RWPE2 (cell line): ENCODE measurements around the gene FAM98B.

Source experiments
- ATAC-seq: fragments of 200-7000 bp; cut with Tn5 transposase; 3 replicates; pipeline ENCODE4 v1.9.1; 2021; ENCODE audit warnings: low read depth
- DNase-seq: peaks from one replicate; pipeline ENCODE4 v3.0.0-alpha.2; 2020; ENCODE audit warnings: low spot score
- H3K27ac ChIP-seq: fragments of 450-650 bp; 2 replicates; pipeline ENCODE4 v1.5.1; 2017; ENCODE audit warnings: mild to moderate bottlenecking; ENCODE audit not compliant: poor library complexity, severe bottlenecking
- H3K27me3 ChIP-seq: fragments of 250-450 bp; sonication (Bioruptor Pico); 2 replicates; pipeline ENCODE4 v1.5.1; 2021; ENCODE audit warnings: mild to moderate bottlenecking, moderate library complexity; ENCODE audit not compliant: insufficient read depth, poor library complexity, severe bottlenecking
- H3K36me3 ChIP-seq: fragments of 250-450 bp; sonication (Bioruptor Pico); 2 replicates; pipeline ENCODE4 v1.5.1; 2020; ENCODE audit warnings: low read depth, mild to moderate bottlenecking, moderate library complexity
- H3K4me1 ChIP-seq: fragments of 250-450 bp; sonication (Bioruptor Pico); 2 replicates; pipeline ENCODE4 v1.5.1; 2021; ENCODE audit warnings: mild to moderate bottlenecking, moderate library complexity; ENCODE audit not compliant: insufficient read depth, poor library complexity, severe bottlenecking
- H3K4me3 ChIP-seq: fragments of 250-450 bp; sonication (Bioruptor Pico); 2 replicates; pipeline ENCODE4 v1.5.1; 2021; ENCODE audit warnings: mild to moderate bottlenecking, moderate library complexity; ENCODE audit not compliant: severe bottlenecking
- H3K9me3 ChIP-seq: fragments of 250-450 bp; sonication (Bioruptor Pico); 2 replicates; pipeline ENCODE4 v1.5.1; 2021; ENCODE audit warnings: mild to moderate bottlenecking, moderate library complexity; ENCODE audit not compliant: severe bottlenecking
- TF ChIP-seq, protein P1 (sequence below): fragments of 450-650 bp; IDR thresholded peaks from one replicate; pipeline ENCODE4 v1.5.1; 2017; ENCODE audit warnings: mild to moderate bottlenecking, moderate library complexity; ENCODE audit not compliant: poor library complexity, severe bottlenecking

Gene FAM98B

DNA sequence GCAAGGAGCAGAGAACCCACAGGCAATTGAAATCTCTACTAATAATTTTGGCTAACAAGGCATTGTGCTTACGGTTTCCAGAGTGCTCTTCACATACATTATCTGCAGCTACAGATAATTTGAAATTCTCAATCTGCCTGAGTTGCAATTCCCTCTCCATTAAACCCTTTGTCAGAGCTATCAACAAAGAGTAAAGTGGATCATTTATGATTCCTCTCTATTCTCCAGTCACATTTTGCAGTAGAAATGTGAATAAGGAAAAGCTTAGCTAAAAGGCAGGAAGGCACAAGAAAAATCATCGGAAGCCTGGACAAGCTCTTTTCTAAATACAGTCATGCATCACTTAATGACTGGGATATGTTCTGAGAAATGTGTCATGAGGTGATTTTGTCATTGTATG is 49.6 kb downstream of the FAM98B start:
- no peak for ATAC-seq
- no peaks in the 10 kb centered on the region for H3K27me3 ChIP-seq
- H3K4me3 ChIP-seq = no peak overlapping the region
- H3K4me1 ChIP-seq = no peaks in the 10 kb centered on the region
- no peaks in the 10 kb centered on the region for H3K9me3 ChIP-seq
- TF ChIP-seq, protein P1, sequence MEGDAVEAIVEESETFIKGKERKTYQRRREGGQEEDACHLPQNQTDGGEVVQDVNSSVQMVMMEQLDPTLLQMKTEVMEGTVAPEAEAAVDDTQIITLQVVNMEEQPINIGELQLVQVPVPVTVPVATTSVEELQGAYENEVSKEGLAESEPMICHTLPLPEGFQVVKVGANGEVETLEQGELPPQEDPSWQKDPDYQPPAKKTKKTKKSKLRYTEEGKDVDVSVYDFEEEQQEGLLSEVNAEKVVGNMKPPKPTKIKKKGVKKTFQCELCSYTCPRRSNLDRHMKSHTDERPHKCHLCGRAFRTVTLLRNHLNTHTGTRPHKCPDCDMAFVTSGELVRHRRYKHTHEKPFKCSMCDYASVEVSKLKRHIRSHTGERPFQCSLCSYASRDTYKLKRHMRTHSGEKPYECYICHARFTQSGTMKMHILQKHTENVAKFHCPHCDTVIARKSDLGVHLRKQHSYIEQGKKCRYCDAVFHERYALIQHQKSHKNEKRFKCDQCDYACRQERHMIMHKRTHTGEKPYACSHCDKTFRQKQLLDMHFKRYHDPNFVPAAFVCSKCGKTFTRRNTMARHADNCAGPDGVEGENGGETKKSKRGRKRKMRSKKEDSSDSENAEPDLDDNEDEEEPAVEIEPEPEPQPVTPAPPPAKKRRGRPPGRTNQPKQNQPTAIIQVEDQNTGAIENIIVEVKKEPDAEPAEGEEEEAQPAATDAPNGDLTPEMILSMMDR = no peak
- no peaks in the 10 kb centered on the region for H3K36me3 ChIP-seq
- no peak overlapping the region for H3K27ac ChIP-seq
- DNase-seq = no peak

DNA sequence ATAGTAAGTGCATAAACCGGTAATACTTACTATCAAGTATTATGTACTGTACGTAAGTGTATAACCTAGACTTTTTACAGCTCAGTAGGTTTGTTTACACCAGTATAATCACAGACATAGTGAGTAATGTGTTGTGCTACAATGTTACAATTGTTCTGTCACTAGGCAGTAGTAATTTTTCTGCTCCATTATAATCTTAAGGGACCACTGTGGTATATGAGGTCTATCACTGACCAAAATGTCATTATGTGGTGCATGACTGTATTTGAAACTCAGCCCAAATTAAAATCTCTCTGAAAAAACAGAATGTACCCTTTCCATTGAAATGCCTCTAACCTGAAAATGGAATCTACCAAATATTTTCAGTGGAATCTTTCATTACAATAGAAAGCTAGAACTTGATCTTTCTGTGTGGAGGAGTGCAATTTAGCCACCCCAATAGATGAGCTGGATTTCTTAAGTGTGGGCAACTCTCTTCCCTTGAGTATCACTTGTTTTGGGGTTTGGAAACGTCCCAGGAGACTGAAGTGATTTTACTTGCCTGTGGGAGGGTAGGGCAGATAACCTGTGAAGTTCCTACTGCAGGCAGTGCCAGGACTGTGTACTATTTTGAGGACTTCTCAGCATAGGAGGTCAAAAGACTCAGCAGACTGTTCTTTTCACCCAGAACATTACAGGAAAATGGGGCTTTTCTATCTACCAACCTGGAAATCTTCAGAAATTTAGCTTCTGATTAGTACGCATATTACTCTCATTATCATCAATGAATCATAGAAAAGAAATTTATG is 50.9 kb downstream of the FAM98B start:
- Histone ChIP-seq H3K9me3 (no peaks in the 10 kb centered on the region), H3K27ac (no peak overlapping the region), H3K27me3 (no peaks in the 10 kb centered on the region), H3K36me3 (no peaks in the 10 kb centered on the region), H3K4me3 (no peak overlapping the region), H3K4me1 (no peaks in the 10 kb centered on the region)
- ATAC-seq = no peak
- DNase-seq = no peak
- TF ChIP-seq, protein P1 = no peak

DNA sequence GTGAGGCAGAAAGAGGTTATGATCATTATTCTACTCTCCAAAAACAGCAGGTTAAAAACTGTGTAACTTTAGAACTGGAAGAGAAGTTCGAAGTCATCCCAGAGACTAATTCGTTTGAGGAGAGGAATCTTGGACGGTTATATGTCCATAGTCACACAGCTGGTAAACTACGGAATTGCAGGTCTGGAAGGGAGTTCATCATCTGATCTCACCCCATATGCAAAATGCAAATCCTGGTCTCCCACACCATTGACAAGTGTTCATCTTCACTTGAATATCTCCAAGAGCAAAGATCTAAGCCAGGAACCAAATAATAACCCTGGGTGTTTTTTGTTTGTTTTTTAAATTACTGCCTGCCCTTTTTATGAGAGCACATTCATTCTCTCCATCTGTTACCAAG is 53.1 kb downstream of the FAM98B start:
- Histone ChIP-seq H3K27ac (no peak overlapping the region), H3K4me1 (no peaks in the 10 kb centered on the region), H3K36me3 (no peaks in the 10 kb centered on the region), H3K27me3 (no peaks in the 10 kb centered on the region), H3K9me3 (no peaks in the 10 kb centered on the region), H3K4me3 (no peak overlapping the region)
- no peak for DNase-seq
- no peak for ATAC-seq
- TF ChIP-seq, protein P1 = no peak

- H3K4me1 ChIP-seq = no peaks in the 10 kb centered on the region
- no peaks in the 10 kb centered on the region for H3K9me3 ChIP-seq
- DNase-seq (no peak), ATAC-seq (0 out of 3 replicates have a peak, but pooled peaks have one; percentile 5)
- no peak overlapping the region for H3K4me3 ChIP-seq
- H3K27ac ChIP-seq = no peak overlapping the region
- H3K36me3 ChIP-seq = no peaks in the 10 kb centered on the region
- TF ChIP-seq, protein P1 = no peak
- H3K27me3 ChIP-seq = no peaks in the 10 kb centered on the region
Observed at GRCh38 chr15:38507570-38507969, 53.6 kb downstream of the FAM98B start.

DNA sequence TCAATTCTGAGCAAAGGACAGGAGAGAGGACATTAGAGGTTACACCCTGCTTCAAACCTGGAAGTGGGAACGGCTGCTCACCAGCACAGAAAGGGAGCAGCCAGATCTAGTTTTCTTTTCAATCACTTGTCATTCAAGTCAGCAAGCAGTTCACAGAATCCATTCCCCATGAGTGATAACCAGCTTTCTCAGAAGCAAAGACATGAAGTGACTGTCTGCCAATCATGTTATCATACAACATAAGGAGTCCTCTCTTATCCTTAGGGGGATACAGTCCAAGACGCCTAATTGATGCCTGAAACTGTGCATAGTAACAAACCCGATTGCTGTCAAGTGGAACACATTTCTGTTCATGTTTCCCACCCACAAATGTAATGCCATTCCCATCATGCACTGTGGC is 54.7 kb downstream of the FAM98B start:
- H3K27ac ChIP-seq = no peak overlapping the region
- ATAC-seq (no peak), DNase-seq (no peak)
- H3K4me3 ChIP-seq = no peak overlapping the region
- peaks cover 4% of the 10 kb centered on the region for H3K27me3 ChIP-seq
- H3K9me3 ChIP-seq = no peaks in the 10 kb centered on the region
- TF ChIP-seq, protein P1 = no peak
- no peaks in the 10 kb centered on the region for H3K36me3 ChIP-seq
- H3K4me1 ChIP-seq = no peaks in the 10 kb centered on the region
